Large intestine (tissue), 3 donors: ENCODE results near the gene PRUNE2. TPM values are rescaled to one million over a fixed set of nuclear protein-coding genes. Genes with fewer than 3 reads are reported as not detected.

Source experiments
- DNase-seq, 2 donors: peaks; one replicate each; pipeline versions ENCODE4 v3.0.0 to v3.0.0-alpha.2; 2013
- H3K27ac ChIP-seq: one replicate; pipeline ENCODE4 v1.5.1; 2013; ENCODE audit warnings: low read length
- H3K27me3 ChIP-seq: 2 replicates; pipeline ENCODE4 v1.6.1; 2013; ENCODE audit warnings: low read length; ENCODE audit not compliant: control insufficient read depth, insufficient read depth
- H3K36me3 ChIP-seq: 2 replicates; pipeline ENCODE4 v1.6.1; 2013; ENCODE audit warnings: low read length; ENCODE audit not compliant: control insufficient read depth, insufficient read depth
- H3K4me1 ChIP-seq: one replicate; pipeline ENCODE4 v1.6.1; 2013; ENCODE audit warnings: low read length; ENCODE audit not compliant: control insufficient read depth, insufficient read depth
- H3K4me3 ChIP-seq: one replicate; pipeline ENCODE4 v1.5.1; 2013; ENCODE audit warnings: low read length
- H3K9me3 ChIP-seq: one replicate; pipeline ENCODE4 v1.6.1; 2013; ENCODE audit warnings: mild to moderate bottlenecking, low read depth, low read length, moderate library complexity; ENCODE audit not compliant: control insufficient read depth
- WGBS: methylation state at CpG from one replicate; pipeline ENCODE4 v1.1.5; 2013; ENCODE audit warnings: low lambda C conversion rate; ENCODE audit not compliant: insufficient coverage; 5-methylcytosine and 5-hydroxymethylcytosine counted together
- polyA plus RNA-seq: library from polyadenylated mRNA; unstranded; fragments of 120-200 nt; gene quantifications from one replicate; pipeline ENCODE4 v1.2.1, GENCODE V29; 2013

The PRUNE2 gene
- polyA plus RNA-seq, 1 donor = 68.1 TPM

DNA sequence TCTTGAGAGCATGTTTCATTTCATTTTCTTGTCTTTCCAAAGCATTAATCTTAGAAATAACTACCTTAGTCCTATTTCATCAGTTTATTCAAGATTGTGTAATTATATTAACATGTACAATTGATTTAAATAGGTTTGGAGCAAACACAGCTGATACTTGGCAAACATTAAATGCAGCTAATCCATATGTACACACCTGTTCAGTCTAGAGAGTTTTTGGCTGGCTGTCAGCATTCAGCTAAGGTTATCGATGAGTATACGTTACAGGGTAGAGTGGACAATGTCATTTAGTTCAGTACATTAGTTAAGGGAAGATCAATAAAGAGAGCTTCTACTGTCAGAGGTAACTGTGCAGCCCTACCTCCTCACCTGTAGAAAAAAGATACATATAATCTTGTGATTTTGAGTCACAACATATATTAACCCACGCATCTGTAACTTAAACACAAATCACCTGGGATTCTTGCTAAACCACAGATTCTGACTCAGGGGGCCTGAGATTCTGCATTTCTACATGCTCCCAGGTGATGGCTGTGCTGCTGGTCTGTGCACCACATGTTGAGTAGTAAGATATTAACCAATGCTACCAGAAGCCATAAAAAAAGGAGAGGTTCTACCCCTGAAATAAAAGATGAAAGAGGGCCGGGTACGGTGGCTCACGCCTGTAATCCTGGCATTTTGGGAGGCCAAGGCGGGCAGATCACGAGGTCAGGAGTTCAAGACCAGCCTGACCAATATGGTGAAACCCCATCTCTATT lies 175.8 kb downstream of the PRUNE2 start:
- Histone ChIP-seq H3K4me1 (no peaks in the 10 kb centered on the region), H3K27ac (no peak overlapping the region), H3K9me3 (no peaks in the 10 kb centered on the region), H3K36me3 (no peaks in the 10 kb centered on the region), H3K4me3 (no peak overlapping the region), H3K27me3 (no peaks in the 10 kb centered on the region)
- peak in 1 of 2 donors; percentile 17 for DNase-seq
- WGBS = 60% methylated on average over 2 of the region's 8 CpGs

DNA sequence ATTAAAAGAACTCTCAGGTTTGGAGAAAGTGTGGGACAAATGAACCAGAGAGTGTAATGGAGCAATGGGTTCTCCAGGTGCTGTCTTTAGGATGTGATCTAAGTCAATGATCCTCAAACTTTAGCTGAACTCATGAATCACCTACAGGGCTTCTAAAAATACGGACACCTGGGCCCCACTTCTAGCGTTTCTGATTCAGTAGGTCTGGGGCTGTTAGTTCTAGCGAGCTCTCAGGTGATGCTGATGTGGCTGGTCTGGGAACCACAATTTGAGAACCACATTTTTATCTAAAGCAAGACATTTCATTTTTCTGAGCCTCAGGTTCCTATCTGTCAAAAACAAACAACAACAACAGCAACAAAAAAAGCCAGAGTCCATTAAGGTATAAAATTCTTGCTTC lies 176.8 kb downstream of the PRUNE2 start:
- no peak overlapping the region for H3K4me3 ChIP-seq
- H3K9me3 ChIP-seq = no peaks in the 10 kb centered on the region
- H3K4me1 ChIP-seq = no peaks in the 10 kb centered on the region
- DNase-seq = no peak
- H3K27me3 ChIP-seq = no peaks in the 10 kb centered on the region
- no peak overlapping the region for H3K27ac ChIP-seq
- no CpG with 5 or more reads among the region's 3 CpGs for WGBS
- H3K36me3 ChIP-seq = no peaks in the 10 kb centered on the region

DNA sequence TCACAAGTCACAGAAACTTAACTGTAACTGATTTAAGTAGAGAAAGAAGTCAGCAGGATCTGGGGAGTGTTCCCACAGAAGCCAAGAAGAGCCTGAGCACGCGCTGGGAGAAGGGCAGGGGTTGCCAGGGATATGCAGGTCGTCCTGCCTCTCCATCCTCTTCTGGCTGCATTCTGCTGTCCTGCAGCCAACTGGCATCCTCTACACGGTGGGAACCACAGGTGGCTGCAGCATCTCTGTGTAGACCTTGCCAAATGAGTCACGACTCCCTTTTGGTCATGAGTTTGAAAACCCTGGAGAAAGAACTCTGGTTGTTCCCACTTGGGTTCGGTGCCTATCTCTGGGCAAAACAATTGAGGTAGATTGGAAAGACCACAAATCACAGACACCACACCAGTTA lies 180.0 kb downstream of the PRUNE2 start:
- H3K4me3 ChIP-seq = no peak overlapping the region
- WGBS = no CpG with 5 or more reads among the region's 6 CpGs
- H3K27me3 ChIP-seq = no peaks in the 10 kb centered on the region
- H3K27ac ChIP-seq = no peak overlapping the region
- no peak for DNase-seq
- H3K4me1 ChIP-seq = no peaks in the 10 kb centered on the region
- H3K36me3 ChIP-seq = no peaks in the 10 kb centered on the region
- H3K9me3 ChIP-seq = no peaks in the 10 kb centered on the region

DNA sequence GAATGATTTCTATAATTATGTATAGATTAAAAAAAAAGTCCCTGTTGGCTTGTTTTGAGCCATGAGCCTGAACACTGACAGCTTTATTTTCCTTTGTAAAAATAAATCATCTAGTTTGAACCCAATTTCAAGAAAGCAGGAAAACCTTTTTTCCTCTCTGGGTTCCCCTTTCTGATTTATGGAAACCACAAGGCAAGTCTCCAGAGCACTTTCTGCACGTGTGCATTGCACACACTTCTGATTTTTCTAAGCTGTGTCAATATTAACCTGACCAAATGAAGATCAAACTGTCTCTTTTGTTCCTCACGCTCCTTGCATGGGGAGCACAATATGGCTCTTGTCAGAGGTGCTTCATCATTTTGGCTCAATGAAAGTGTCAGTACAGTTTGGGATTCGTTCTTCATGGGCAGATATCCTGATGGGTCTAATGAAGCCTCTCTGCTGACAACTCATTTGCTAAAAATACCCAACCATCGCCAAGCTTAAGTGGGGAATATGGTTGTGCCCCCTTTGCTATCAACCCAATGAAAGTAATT lies 180.8 kb downstream of the PRUNE2 start:
- Histone ChIP-seq H3K27ac (no peak overlapping the region), H3K4me3 (no peak overlapping the region), H3K9me3 (no peaks in the 10 kb centered on the region), H3K36me3 (no peaks in the 10 kb centered on the region), H3K27me3 (no peaks in the 10 kb centered on the region), H3K4me1 (no peaks in the 10 kb centered on the region)
- WGBS = no CpG with 5 or more reads among the region's 4 CpGs
- no peak for DNase-seq

DNA sequence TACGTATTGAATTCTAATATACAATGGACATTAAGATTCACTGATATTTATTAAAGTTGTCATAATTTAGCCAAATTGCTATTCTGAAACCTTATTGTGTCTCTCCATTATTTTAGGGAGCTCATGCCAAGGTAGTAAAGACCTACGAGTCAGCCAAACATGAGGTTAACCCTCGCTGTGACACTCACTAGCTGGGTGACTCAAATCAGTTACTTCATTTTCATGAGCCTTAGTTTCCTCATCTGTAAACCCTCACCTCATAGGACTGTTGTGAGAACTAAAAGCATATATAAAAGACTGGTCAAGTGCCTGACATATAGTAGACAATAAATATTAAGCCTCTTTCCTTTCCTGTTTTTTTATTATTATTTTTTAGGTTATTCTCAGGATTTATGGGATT lies 185.7 kb downstream of the PRUNE2 start:
- Histone ChIP-seq H3K4me3 (no peak overlapping the region), H3K27me3 (no peaks in the 10 kb centered on the region), H3K9me3 (no peaks in the 10 kb centered on the region), H3K27ac (no peak overlapping the region), H3K4me1 (peaks cover 8% of the 10 kb centered on the region), H3K36me3 (no peaks in the 10 kb centered on the region)
- no peak for DNase-seq
- WGBS = 100% methylated on average over 1 of the region's 3 CpGs

DNA sequence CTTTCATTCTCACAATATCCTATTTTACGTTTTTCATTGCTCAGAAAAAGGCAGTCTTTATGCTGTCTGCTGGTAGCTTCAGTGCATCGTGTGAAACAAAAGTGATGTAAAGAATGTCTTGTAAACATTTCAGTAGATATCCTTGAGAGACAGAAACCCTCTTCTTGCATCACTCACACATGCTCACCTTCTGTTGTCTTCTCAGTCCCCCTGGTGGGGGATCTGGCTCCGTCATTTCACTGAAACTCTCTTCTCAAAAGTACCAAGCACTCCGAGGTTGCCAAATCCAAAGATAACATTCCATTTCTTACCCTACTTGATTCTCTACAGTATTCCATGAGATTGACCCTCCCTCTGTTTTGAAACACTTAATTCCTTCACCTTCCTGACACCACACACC lies 187.7 kb downstream of the PRUNE2 start:
- 94% methylated on average over 3 of the region's 4 CpGs for WGBS
- H3K27me3 ChIP-seq = no peaks in the 10 kb centered on the region
- H3K27ac ChIP-seq = no peak overlapping the region
- H3K36me3 ChIP-seq = no peaks in the 10 kb centered on the region
- no peak for DNase-seq
- peaks cover 8% of the 10 kb centered on the region for H3K4me1 ChIP-seq
- no peak overlapping the region for H3K4me3 ChIP-seq
- no peaks in the 10 kb centered on the region for H3K9me3 ChIP-seq

DNA sequence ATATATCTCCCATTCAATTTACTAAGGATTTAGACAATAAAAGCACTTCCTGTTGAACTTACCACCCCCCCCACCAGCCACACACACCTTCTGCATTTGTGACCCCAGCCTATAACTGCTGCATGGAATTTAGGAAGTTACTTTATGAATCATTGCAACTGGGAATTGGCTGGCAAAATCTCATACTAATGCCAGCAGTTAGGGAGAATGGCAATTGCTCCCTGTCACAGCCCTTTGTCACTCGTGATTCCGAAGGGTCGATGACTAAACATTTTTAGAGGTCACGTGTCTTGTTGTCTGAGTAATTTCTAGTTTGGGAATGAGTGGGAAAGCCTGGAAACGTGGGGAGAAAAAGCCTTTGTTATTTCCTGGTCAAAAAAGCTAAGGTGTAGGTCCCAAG lies 188.3 kb downstream of the PRUNE2 start:
- Histone ChIP-seq H3K4me3 (no peak overlapping the region), H3K36me3 (no peaks in the 10 kb centered on the region), H3K4me1 (peaks cover 8% of the 10 kb centered on the region), H3K9me3 (no peaks in the 10 kb centered on the region), H3K27me3 (no peaks in the 10 kb centered on the region), H3K27ac (no peak overlapping the region)
- 65% methylated on average over 5 of the region's 5 CpGs for whole genome bisulfite sequencing
- DNase-seq = no peak

DNA sequence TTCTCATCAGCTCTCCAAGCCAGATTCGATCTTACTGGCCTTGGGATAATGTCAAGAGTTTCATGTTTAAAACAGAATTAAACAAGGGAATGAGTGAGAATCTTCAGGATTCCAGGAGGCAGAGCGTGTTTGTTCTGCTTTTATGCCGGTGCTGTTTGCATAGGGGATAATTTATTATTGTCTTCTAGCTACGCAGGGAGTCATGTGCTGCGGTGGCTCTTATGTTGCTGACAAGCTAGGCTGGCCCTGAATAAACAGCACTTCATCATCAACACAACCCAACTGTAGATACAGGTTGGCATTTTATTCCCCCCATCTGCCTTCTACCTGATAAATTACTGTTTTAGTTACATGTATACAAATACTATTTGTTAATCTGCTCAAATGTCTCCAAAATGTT lies 188.7 kb downstream of the PRUNE2 start:
- H3K36me3 ChIP-seq = no peaks in the 10 kb centered on the region
- H3K27me3 ChIP-seq = no peaks in the 10 kb centered on the region
- H3K27ac ChIP-seq = no peak overlapping the region
- no peaks in the 10 kb centered on the region for H3K9me3 ChIP-seq
- DNase-seq = peak in 1 of 2 donors; percentile 11
- no peak overlapping the region for H3K4me3 ChIP-seq
- WGBS = no CpG with 5 or more reads among the region's 5 CpGs
- H3K4me1 ChIP-seq = peaks cover 8% of the 10 kb centered on the region

DNA sequence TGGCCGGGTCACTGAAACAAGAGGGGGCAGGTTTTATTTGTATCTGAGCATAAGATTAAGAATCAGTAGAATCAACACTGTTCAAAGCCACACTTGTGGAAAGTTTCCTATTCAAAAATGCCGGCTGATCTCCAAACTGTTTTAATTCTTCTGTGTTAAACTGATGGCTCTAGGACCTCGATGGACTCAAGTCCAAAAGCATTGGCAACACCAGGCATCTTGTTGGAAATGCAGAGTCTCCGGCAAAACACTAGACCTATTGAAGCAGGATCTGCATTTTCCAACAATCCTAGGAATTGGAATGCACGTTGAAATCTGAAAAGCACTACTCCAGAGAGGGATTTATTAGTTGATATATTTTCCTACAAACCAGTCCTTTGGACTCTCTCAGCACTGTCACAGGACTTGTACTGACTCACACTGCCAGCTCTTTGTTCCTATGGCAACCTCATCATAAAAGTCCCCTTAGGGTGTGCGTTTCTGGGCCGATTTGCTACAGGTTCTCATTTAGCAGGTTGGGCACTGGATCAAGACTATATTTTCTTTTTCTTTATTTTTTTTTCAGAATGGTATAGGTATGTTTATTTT lies 189.7 kb downstream of the PRUNE2 start:
- H3K4me3 ChIP-seq = no peak overlapping the region
- WGBS = 11% methylated on average over 3 of the region's 7 CpGs
- H3K27me3 ChIP-seq = no peaks in the 10 kb centered on the region
- peak; percentile 54 to 83 for DNase-seq
- H3K9me3 ChIP-seq = no peaks in the 10 kb centered on the region
- peak overlapping the region; percentile 12 for H3K27ac ChIP-seq
- peaks cover 8% of the 10 kb centered on the region for H3K4me1 ChIP-seq
- no peaks in the 10 kb centered on the region for H3K36me3 ChIP-seq

DNA sequence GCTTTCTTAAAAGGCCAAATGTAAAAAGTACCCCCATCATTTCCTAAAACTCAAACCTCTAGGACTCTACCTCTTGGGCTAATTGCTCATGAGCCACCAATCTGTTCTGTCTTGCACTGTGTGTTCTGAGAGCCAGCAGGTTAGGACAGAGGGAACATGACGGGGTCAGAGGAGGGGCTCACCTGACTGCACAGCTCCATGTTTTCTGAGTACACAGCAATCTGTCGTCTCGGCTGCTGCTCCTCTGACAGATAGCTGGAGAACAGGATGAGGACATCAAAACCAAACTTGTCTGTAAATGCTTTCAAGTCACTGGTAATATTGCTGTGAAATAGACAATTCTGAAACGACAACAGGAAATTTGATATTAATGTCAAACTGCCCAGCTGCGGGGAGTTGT lies 192.5 kb downstream of the PRUNE2 start:
- Histone ChIP-seq H3K27ac (no peak overlapping the region), H3K4me1 (peaks cover 8% of the 10 kb centered on the region), H3K4me3 (no peak overlapping the region), H3K36me3 (no peaks in the 10 kb centered on the region), H3K9me3 (no peaks in the 10 kb centered on the region), H3K27me3 (no peaks in the 10 kb centered on the region)
- 83% methylated on average over 1 of the region's 5 CpGs for whole genome bisulfite sequencing
- DNase-seq = no peak
